ENCODE data around the gene BCR. TPM values are rescaled to one million over a fixed set of nuclear protein-coding genes. Genes with fewer than 3 reads are reported as not detected.

BCR gene
- total RNA-seq, 1 donor from 2014 or later = 18.1 TPM

DNA sequence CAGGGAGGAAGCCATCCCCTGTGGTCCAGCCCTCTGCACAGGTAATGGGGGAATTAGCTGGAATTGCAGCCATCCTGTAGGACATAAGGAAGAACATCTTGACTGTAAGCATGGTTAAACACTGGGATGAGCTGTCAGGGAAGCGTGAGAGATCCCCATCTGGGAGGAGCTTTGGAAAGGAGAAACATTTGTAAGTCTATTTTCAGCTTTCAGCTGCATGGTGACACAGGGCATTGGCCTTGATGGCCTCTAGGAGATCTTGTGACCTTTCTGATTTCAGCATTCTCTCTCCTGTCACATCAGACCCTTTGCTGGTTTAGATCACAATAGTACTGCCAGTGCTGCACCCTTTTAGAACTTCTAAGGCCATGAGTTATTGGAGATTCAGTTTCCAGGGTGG is 47.1 kb downstream of the BCR start:
- DNase-seq (ENCODE audit: low read depth) = peak; percentile 65

DNA sequence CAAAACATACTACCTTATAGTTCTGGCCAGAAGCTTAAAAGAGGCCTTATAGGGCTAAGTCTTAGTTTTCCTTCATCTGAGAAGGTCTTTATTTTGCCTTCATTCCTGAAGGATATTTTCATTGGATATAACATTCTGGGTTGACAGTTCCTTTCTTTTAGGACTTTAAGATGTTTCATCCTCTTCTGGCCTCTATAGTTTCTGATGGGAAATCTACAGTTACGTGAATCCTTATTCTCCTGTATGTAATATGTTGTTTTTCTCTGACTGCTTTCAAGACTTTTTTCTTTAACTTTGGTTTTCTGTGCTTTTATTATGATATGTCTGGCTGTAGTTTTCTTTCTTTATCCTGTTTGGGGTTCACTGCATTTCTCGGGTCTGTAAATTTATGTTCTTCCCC is 48.2 kb downstream of the BCR start:
- DNase-seq (ENCODE audit: low read depth) = no peak

DNA sequence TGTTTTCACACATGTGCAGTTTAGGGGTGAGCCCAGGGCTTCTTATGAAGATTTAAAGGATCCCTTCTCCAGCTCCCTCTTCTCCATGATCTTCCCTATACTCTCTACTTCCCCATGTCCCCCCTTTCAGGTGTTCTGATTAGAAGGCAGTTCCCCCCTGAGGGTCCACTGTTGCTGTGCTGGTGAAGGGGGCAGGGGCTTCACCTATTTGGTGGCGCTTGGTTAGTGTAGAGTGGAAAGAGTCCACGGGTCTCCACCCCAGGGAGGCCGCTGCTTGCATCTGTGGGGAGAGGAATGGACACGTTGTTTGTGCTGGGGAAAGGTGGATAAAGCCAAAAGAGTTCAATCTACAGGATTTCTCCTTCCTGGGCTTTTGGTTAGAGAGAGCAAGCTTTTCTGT is 49.3 kb downstream of the BCR start:
- no peak for DNase-seq (ENCODE audit: low read depth)

DNA sequence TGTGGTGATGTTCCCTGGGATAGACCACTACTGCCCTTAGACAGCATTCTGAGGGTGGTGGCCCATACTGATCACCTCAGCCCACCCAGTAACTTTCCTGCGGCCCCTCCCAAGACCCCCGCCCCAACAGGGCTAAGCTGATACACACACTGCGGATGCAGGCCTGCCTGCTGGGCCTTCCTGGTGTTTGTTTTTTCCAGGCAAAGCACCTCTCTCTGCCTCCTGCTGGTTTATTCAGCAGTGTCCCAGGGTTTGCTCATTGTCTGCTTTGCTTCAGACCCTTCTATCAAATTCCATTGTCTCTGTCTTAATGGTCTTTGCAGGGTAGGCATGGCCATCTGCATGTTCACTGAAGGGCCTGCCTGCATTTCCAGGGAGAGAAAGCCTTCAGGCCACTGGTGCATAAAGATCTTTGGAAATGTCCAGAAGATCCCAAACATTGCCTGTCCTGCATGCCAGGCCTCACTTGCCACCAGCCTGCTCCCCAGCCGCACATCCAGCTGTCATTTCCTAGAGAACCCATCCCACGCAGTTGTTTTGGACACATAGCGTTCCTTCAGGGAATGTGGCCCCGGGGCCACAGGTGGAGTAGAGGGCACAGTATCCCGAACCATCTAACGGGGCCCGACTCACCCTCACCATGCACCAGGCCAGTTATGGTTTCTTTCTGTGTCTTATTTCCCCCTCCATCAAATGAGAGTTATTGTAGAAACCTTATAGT is 50.2 kb downstream of the BCR start:
- DNase-seq (ENCODE audit: low read depth) = peak; percentile 74

DNA sequence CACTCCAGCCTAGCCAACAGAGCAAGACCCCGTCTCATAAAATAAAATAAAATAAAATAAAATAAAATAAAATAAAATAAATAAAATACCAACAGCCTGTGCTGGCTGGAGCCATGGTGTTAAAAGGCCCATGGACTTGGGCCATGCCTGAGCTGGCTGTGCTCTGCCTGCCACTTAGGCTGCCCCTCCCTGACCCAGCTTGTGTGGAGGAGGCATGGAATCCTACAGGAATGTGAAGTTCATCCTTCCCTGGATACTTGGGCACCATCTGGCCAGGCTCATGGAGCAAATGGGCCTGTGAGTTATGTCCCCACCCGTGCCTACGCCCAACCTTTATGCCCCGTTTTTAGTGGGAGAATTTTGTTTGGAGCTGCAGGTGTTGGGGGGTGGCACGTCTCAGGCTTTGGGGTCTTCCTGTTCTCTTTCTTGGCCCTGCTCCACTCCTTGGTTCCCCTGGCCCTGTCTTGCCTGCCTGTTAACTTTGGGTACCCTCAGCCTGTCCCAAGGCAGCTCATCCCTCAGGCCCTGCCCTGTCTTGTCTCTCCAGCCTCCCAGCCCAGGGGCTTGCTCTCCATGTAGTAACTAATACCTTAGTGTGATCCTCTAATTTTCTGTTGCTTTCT is 51.3 kb downstream of the BCR start:
- DNase-seq (ENCODE audit: low read depth) = peak; percentile 80

DNA sequence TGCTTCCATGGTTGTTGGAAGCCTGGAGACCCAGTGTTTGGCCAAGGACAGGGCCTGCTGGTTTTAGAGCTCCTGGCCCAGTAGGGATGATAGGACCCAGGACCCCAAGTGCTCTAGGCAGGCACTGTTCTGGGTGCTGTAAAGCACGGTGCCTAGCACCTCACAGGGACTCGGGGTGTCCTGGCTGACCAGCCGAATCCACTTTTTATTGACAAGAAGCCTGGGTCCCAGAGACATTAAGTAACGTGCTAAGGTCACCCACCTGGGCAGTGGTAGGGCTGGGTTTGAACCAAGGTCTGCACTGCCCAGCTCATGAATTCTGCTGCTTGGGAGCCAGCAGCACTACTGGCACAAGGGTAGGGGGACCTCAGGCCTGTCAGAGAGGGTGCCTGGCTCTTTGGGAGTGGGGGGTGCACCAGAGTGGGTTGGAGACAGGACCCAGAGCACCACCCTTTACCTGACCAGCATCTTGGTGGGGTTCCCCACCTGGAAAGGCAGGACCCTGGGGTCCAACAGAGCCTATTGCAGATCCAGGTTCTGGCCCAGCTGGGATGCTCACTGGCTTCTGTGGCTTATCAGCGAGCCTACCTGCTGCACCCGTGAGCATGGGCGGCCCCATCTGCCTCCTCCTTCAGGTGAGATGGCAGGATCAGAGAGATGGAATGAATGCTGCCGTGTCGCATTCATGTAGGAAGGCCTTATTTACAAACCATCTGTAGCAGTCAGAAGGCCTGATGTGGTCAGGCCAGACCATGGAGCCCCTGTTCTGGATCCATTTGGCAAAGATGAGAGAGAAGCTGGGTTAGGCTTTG is 52.0 kb downstream of the BCR start:
- no peak for DNase-seq (ENCODE audit: low read depth)

DNA sequence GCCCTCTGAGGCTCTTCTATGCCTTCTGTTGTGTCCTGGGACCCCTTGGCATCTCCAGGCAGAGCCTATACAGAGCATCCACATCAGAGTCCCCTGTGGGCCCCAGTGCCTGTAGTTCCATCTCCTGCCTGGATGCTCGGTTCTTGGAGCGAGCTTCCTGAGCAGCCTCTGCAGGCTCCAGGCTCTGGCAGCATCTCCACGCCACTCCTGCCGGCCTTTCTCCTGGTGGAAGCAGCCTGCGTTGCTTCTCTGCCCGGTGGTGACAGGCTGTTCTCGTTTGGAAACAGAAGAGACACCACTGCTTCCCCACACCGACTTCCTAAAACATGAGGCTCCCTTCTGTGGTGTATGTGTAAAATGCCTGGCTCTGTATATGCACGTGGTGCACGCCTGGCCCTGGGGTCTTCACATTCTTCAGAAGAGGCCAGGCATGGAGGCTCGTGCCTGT is 52.8 kb downstream of the BCR start:
- DNase-seq (ENCODE audit: low read depth) = no peak

DNA sequence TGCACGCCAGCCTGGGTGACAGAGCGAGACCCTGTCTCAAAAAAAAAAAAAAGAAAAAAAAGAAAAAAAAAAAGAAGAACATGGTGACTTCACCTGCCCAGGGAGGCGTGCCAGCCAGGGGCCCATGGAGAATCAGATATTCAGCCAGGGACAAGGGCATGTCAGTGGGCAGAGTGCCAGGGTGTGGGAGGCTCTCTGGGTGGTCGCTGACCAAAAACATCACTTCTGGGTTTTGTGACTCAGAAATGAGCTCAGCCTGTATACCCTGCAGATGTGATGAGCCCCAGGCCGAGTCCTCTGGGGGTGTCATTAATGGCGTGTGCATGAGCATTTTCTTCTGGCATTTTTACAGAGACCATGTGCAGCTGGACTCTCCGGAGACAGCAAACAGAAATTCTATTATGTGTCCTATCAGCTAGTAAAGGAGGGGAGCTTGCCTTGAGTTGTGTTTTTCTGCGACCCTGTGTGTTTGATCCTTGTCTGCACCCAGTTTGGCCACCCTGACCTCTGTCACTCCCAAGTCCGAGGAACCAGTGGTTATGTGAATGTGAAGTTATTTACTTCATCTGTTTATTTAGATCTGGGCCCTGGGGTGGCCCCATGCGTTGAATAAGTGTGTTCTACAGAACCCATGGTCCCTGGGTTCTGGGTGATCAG is 53.6 kb downstream of the BCR start:
- DNase-seq (ENCODE audit: low read depth) = peak; percentile 16

DNA sequence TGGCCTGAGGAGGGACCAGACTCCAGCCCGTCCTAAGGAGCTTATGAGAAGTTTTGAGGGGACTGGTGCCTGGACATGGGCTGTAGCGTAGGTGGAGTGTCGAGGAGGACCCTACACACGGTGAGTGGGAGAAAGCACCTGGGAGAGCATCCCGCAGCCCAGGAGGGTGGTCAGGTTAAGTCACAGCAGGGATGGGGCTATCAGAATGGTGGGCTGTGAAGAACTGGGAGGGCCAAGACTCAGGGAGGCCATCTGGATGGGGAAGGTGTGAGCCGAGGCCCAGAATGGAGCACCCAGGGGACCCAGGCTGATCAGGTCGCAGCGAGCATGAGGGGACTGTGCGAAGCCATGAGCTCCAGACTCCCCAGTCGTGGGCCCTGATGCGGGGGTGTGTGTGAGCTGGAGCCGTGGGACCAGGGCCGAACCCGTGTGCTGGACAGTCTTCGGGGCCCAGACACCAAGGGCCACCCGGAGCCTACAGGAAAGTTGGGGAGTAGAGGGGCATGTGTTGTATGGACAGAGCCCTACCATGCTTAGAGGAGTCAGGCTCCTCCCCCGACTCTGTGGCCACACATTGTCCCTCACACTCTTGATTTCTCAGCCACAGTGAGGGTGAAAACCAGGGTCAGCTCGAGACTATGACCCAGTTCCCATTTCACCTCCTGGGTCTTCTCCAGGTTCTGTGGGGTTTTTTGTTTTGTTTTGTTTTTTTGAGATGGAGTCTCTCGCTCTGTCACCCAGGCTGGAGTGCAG is 54.3 kb downstream of the BCR start:
- no peak for DNase-seq (ENCODE audit: low read depth)

DNA sequence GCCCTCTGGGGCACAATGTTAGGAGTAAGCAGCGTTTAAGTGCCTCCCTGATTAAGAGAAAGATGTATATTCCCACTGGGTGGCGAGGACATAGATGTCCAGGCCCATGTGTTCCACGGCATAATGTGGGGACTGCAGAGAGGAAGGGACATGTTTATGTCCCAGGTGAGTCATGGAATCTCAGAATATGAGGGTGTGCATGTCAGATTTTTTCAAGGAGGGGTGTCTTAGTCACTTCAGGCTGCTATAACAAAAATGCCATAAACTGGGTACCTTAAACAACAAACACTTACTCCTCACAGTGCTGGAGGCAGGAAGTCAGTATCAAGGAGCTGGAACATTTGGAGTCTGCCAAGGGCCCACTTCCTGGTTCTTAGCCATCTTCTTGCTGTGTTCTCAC is 55.1 kb downstream of the BCR start:
- DNase-seq (ENCODE audit: low read depth) = no peak

DNA sequence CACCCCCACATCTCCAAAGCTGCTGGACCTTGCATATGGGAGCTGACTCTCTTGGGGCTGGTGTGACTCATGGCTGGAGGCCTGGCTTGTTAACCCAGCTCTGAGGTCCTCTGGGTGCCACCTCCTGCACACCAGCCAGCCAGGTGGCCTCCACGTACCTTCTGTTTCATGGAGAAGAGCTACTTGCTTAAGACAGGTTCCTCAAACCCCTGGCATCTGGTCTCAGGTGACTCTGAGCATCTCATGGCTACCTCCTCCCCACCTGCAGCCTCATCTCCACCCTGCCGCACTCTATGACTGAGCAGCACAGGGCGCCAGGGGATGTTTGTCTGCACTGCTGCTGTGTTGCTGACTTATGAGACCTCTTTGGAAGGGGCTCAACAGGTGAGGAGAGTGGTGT is 55.7 kb downstream of the BCR start:
- DNase-seq (ENCODE audit: low read depth) = no peak

DNA sequence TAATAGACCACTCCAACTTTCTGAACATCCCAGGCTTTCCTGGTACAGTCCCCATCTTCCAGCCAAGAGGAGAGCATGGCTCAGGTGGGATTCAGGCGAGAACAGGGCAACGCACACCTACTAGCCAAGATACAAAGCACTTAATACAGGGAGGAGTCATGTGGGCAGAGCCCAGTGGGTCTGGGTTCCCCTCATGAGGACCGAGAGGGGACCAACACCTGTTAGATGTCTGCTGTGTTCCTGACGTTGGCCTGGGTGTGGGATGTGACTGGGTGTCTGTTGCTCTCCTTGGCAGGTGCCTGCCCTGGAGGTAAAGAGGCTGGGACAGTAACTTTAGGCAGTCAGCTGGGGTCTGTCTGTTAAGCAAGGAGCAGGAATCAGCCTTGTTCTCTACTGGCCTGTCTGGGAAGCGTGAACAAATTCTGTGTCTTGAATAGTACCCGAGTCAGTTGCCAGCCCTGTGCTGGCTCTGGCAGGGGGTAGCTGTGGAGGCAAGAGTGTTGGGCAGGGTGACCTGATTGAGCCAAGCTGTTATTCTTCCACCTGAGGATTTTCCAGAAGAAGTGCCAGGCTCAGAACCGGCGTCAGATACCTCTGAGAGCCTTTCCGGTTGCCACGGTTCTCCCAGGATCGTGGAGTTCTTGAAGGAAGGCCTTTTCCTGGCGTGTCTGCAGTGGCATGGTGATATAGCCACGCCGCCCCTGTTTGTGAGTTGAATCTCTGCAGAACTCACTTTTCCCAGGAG is 56.3 kb downstream of the BCR start:
- no peak for DNase-seq (ENCODE audit: low read depth)

DNA sequence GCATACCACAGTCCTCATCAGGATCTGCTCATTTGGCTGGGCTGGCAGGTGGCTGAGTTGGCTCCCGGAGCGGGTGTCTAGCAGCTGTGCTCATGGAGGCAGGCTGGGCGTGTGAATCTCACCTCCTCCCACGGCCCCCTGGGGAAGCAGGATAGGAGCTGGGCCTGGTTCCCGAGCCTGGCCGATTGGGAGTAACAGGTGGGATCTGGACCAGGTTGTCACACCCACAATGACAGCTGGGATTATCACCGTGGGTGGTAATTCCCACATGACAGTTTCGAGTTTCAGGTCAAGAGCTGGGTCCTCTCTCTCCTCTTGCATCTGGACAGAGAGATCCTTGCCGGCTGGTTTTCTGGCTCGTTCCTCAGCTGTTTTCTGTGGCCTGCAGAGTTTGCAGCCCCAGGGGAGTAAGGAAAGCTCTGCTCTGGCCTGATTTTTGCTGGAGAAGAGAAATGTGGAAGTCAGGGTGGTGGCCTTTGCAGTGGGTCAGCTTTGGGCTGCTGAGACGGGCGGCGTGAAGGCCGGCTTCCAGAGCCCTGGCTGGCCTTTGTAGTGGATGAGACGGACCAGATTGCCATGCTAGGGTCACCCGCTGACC is 57.0 kb downstream of the BCR start:
- peak; percentile 100 for DNase-seq (ENCODE audit: low read depth)

DNA sequence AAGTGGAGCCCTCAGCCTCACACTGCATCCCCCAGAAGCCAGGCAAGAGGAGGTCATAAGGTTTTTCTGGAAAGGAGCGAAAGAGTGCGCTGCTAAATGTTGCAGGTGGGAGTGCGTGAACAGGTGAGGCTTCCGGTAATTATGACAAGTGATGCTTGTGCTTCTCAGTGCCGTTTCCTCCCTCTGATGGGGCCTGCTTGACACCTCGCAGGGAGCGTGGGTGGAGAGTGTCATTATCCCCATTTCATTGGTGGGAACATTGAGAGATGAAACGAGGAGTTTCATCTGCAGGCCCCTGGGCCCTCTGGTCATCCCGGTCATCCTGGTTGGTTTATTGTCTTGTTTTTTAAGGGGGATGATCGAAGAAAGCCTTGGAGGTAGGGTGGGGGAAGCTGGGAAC is 57.5 kb downstream of the BCR start:
- no peak for DNase-seq (ENCODE audit: low read depth)

DNA sequence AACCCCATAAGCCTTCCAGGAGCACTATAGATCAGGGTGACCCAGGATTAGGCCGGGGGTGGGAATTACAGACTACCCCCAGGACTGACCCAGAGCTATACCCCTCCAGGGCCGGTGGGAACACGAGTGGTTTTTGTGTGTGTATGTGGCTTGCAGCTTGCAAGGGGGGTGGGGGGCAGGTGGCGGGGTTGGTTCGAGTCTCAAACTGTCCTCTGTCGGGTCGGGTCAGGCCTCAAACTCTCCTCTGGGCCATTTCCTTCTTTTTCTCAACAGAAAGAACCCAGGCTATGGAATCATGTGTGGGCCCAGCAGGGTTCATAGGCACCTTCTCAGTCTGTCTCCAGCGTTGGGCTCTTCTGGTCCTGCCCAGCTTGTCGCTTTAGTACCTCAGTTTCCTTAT is 58.4 kb downstream of the BCR start:
- no peak for DNase-seq (ENCODE audit: low read depth)

DNA sequence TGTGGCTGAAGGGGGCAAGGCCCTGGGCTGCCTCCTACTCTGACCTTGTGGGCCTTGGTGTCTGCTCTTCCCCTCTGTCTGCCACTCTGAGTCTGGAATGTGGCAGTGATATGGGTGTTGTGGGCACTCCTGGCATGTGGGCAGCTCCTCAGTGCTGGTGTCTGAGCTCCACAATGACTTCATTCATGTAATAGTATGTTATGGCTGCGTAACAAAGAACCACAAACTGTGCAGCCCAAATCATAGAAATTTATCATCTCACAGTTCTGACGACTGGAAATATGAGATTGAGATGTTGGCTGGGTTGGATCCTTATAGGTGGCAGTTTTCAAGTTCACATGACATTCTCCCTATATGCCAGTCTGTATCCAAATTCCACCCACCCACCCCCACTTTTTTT is 59.1 kb downstream of the BCR start:
- DNase-seq (ENCODE audit: low read depth) = peak; percentile 45

DNA sequence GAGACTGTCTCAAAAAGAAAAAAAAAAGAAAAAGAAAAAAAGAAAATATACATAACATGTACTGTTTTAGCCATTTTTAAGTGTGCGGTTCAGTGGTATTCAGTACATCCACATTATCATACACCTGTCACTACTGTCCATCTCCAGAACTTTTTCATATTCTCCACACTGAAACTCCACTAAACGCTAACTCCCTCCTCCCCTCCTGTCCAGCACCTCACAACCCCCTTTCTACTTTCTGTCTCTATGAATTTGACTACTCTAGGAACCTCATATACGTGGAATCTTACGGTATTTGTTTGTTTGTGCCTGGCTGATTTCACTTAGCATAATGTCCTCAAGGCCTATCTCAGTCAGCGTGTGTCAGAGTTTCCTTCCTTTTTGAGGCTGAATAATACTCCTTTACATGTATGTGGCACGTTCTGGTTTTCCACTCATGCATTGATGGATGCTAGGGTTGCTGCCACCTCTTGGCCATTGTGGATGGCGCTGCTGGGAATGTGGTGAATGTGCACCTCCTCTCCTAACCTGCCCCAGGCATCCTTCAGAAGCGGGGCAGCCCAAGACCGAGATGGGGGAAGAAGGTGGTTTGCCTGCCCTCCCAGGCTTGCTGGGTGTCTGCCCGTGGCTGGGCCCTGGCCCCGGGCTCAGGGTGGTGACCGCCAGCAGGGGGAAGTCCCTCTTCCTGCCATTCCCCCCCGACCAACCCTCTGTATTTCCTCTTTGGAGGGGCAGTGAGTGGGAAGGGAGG is 60.5 kb downstream of the BCR start:
- no peak for DNase-seq (ENCODE audit: low read depth)

DNA sequence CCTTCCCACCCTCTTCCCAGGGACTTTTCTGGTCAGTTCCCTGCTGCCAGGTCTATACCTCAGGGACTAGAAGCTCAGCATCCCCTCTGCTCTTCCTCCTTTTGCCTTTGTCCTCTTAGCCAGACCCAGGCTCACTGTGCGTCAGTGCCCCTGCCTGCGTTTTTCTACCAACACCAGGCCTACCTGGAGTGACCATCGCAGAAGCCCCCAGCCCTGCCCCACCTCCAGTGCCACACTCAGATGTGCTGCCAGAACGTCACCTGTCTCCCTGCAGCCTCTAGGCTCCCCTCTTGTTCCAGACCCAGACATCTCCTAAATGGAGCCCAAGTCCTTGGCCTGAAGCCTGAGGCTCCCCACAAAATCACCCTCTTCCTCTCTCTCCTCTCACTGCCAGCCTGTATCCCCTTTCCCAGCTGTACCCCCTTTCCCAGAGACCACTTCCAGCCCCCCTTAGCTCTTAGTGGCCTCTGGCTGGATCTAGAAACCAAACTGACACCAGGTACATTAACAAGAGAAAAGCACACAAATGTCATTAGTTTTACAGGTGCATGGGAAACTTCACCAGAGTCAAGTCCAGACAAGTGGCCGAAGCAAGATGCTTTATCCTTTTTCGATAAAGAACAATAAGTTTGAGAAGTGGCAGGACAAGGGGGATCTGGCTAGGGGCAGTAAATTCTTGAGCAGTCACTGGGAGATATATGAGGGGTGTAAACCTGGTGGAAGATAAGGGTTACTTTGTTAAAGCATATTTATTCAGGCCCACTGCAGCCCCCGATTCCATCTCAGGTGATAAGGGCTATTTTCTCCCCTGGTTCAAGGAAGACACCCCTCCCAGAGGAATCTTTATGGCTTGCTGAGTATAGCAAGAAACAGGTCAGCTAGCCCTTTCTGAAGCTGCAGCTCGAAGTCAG is 61.5 kb downstream of the BCR start:
- DNase-seq (ENCODE audit: low read depth) = no peak

Measured in myocyte (in vitro differentiated cells).